Activated CD4-positive, alpha-beta T cell treated with anti-CD3 and anti-CD28 coated beads, Interleukin-2, amount 10 ng/mL, durations not matched to agents 7 days and 5 days (primary cell): ENCODE measurements around the gene FGGY. TPM values are rescaled to one million over a fixed set of nuclear protein-coding genes. Genes with fewer than 3 reads are reported as not detected.

Source experiments
- CTCF ChIA-PET: fragments of 350-600 bp; sonication (Branson Sonifier 250); formaldehyde crosslinking; loops from one replicate; lab custom pipeline; 2021; ENCODE audit warnings: antibody characterized with exemption; lab: Charles Lee
- POLR2A ChIA-PET: fragments of 350-600 bp; sonication (Branson Sonifier 250); formaldehyde crosslinking; loops from one replicate; lab custom pipeline; 2021; ENCODE audit warnings: antibody characterized with exemption; lab: Charles Lee
- DNase-seq: peaks from one replicate; pipeline ENCODE4 v3.0.0-alpha.2; 2020
- H3K27ac Mint-ChIP-seq: one replicate; pipeline ENCODE4 v1.8.0; 2021; ENCODE audit warnings: mild to moderate bottlenecking, moderate library complexity, mixed read lengths
- H3K27me3 Mint-ChIP-seq: one replicate; pipeline ENCODE4 v1.8.0; 2021; ENCODE audit warnings: mixed read lengths
- H3K36me3 Mint-ChIP-seq: one replicate; pipeline ENCODE4 v1.8.0; 2021; ENCODE audit warnings: low read depth, mixed read lengths
- H3K4me1 Mint-ChIP-seq: one replicate; pipeline ENCODE4 v1.8.0; 2021; ENCODE audit warnings: mixed read lengths
- H3K4me3 Mint-ChIP-seq: one replicate; pipeline ENCODE4 v1.8.0; 2021; ENCODE audit warnings: mild to moderate bottlenecking, moderate library complexity, mixed read lengths
- H3K9me3 Mint-ChIP-seq: one replicate; pipeline ENCODE4 v1.8.0; 2021; ENCODE audit warnings: mixed read lengths
- total RNA-seq, 2 experiments: library from RNA; stranded (reverse); gene quantifications; one replicate each; pipeline ENCODE4 v1.2.3, GENCODE V29; 2021

Gene FGGY
- total RNA-seq, 2 experiments from 2014 or later, result 3.3 to 5.5 TPM

DNA sequence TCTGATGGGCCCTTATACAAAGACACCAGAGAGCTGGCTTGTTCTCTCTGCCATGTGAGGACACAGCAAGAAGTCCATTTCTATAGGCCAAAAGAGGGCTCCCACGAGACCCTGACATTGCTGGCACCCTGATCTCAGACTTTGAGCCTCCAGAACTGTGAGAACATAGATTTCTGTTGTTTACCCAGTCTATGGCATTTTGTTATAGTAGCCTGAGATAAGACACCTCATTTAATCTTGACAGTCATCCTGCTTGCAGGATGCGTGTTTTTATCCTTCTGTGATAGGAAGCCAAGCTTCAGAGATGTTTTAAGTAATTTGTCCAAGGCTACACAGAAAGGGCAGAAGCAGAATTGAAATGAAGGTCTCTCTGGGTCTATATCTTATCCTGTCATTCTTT is 379.0 kb downstream of the FGGY start:
- POLR2A ChIA-PET, result no interaction called here
- H3K27me3 Mint-ChIP-seq, result no peaks in the 10 kb centered on the region

DNA sequence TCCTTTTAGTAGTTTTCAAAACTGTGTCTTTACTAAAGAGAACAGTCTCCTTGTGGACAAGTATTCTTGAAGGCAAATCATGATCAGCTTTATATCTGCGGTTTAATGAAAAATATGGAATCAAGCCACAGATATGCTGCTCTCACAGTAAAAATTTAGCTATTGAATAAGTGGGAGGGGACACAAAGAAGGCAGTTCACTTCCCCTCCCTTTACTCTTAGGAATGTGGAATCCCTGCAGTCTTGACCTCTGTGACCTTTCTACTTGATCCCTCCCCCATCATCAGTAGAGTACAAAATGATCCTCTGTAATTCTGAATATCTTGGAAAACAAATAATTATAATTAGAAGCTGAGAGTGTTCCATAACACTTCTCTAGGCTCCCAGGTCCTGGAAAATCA is 381.1 kb downstream of the FGGY start:
- ChIA-PET CTCF (no interaction called here), POLR2A (no interaction called here)
- Mint-ChIP-seq H3K27me3 (no peaks in the 10 kb centered on the region), H3K36me3 (no peaks in the 10 kb centered on the region), H3K27ac (no peak overlapping the region), H3K4me3 (no peak overlapping the region), H3K9me3 (no peaks in the 10 kb centered on the region), H3K4me1 (peaks cover 4% of the 10 kb centered on the region)
- DNase-seq, result no peak

More for the DNA sequence above, 379.0 kb downstream of the FGGY start:
- Mint-ChIP-seq H3K36me3 (no peaks in the 10 kb centered on the region), H3K4me1 (peaks cover 4% of the 10 kb centered on the region), H3K27ac (no peak overlapping the region), H3K9me3 (no peaks in the 10 kb centered on the region), H3K4me3 (no peak overlapping the region)
- no peak for DNase-seq
- CTCF ChIA-PET, result interaction anchor here (0.9 to 1.4 kb wide), 2 partner anchors 9 to 23 kb away, joined by 3 read pairs; no protein-coding TSS in a partner anchor

GRCh38 chr1:59678493-59679228 is 381.8 kb downstream of the FGGY start:
- no peak overlapping the region for H3K27ac Mint-ChIP-seq
- peaks cover 4% of the 10 kb centered on the region for H3K4me1 Mint-ChIP-seq
- no peak overlapping the region for H3K4me3 Mint-ChIP-seq
- H3K36me3 Mint-ChIP-seq, result no peaks in the 10 kb centered on the region
- H3K9me3 Mint-ChIP-seq, result no peaks in the 10 kb centered on the region
- no peaks in the 10 kb centered on the region for H3K27me3 Mint-ChIP-seq
- ChIA-PET POLR2A (no interaction called here), CTCF (interaction anchor here (1.1 kb wide), 1 partner anchor 8 kb away, joined by 4 read pairs; no protein-coding TSS in a partner anchor)
- DNase-seq, result no peak

DNA sequence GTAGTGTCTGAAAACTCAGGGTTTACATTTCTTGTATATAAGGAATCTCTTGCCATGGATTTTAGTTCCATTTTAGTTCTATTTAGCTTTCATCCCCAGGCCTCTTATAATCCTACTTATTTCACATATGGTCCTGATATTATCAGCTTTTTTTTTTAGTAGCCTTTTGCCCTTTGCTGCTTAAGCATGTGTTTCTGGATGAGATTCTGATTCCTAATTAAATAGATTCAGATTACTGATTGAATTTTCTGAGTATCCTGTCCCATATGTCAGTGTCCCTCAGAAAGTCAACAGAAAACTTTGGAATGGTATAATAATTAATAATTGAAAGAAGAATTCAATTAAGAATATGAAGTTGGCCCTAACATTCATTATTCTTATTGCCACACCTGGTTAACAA is 383.1 kb downstream of the FGGY start:
- no peak overlapping the region for H3K4me3 Mint-ChIP-seq
- no peak for DNase-seq
- H3K27ac Mint-ChIP-seq, result no peak overlapping the region
- H3K9me3 Mint-ChIP-seq, result no peaks in the 10 kb centered on the region
- H3K36me3 Mint-ChIP-seq, result no peaks in the 10 kb centered on the region
- CTCF ChIA-PET, result interaction anchor here (1.1 kb wide), 1 partner anchor 10 kb away, joined by 4 read pairs; no protein-coding TSS in a partner anchor
- no peaks in the 10 kb centered on the region for H3K4me1 Mint-ChIP-seq
- H3K27me3 Mint-ChIP-seq, result no peaks in the 10 kb centered on the region
- POLR2A ChIA-PET, result no interaction called here

- Mint-ChIP-seq H3K9me3 (no peaks in the 10 kb centered on the region), H3K27ac (no peak overlapping the region), H3K4me1 (no peaks in the 10 kb centered on the region), H3K36me3 (no peaks in the 10 kb centered on the region), H3K27me3 (no peaks in the 10 kb centered on the region), H3K4me3 (no peak overlapping the region)
- no peak for DNase-seq
- ChIA-PET CTCF (interaction anchor here (0.8 kb wide), 1 partner anchor 589 kb away, joined by 3 read pairs; no protein-coding TSS in a partner anchor), POLR2A (no interaction called here)
These were observed 385.6 kb downstream of the FGGY start for GRCh38 chr1:59682396-59683080.

- Mint-ChIP-seq H3K27ac (no peak overlapping the region), H3K4me3 (no peak overlapping the region), H3K36me3 (no peaks in the 10 kb centered on the region), H3K9me3 (no peaks in the 10 kb centered on the region), H3K27me3 (no peaks in the 10 kb centered on the region), H3K4me1 (no peaks in the 10 kb centered on the region)
- DNase-seq, result no peak
- ChIA-PET CTCF (no interaction called here), POLR2A (no interaction called here)
These were observed 386.3 kb downstream of the FGGY start for GRCh38 chr1:59683197-59683596.

DNA sequence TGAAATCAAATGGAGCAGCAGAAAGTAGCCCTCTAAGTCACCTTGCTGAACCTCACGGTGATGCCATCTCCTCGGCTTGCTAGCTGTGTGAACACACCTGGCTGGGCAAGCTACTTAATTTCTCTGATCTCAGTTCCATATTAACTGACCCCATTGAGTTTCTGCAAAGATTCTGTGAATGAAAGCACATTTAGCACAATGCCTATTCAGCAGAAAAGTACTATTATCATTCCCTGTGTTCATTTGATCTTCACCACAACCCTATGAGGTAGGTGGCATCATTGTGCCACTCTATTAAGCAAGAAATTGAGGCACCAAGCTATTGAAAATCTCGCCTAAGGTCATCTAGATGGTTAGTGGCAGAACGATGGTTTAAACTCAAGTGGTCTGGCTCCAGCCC is 387.8 kb downstream of the FGGY start:
- ChIA-PET POLR2A (no interaction called here), CTCF (interaction anchor here (1.0 to 2.3 kb wide), 2 partner anchors 8 to 14 kb away, joined by 3 to 9 read pairs; no protein-coding TSS in a partner anchor)
- H3K36me3 Mint-ChIP-seq, result no peaks in the 10 kb centered on the region
- no peaks in the 10 kb centered on the region for H3K27me3 Mint-ChIP-seq
- DNase-seq, result no peak
- no peaks in the 10 kb centered on the region for H3K9me3 Mint-ChIP-seq
- H3K4me3 Mint-ChIP-seq, result no peak overlapping the region
- H3K4me1 Mint-ChIP-seq, result no peaks in the 10 kb centered on the region
- H3K27ac Mint-ChIP-seq, result no peak overlapping the region

GRCh38 chr1:59685101-59685500 is 388.2 kb downstream of the FGGY start:
- no peaks in the 10 kb centered on the region for H3K9me3 Mint-ChIP-seq
- DNase-seq, result no peak
- H3K4me1 Mint-ChIP-seq, result no peaks in the 10 kb centered on the region
- H3K4me3 Mint-ChIP-seq, result no peak overlapping the region
- CTCF ChIA-PET, result interaction anchor here (1.0 to 2.3 kb wide), 2 partner anchors 9 to 14 kb away, joined by 3 to 9 read pairs; no protein-coding TSS in a partner anchor
- POLR2A ChIA-PET, result no interaction called here
- no peak overlapping the region for H3K27ac Mint-ChIP-seq
- H3K36me3 Mint-ChIP-seq, result no peaks in the 10 kb centered on the region
- no peaks in the 10 kb centered on the region for H3K27me3 Mint-ChIP-seq

GRCh38 chr1:59685666-59686065 is 388.8 kb downstream of the FGGY start:
- CTCF ChIA-PET, result interaction anchor here (1.0 to 2.3 kb wide), 2 partner anchors 9 to 13 kb away, joined by 3 to 9 read pairs; no protein-coding TSS in a partner anchor
- no peak for DNase-seq
- no peak overlapping the region for H3K4me3 Mint-ChIP-seq
- no peaks in the 10 kb centered on the region for H3K9me3 Mint-ChIP-seq
- H3K36me3 Mint-ChIP-seq, result no peaks in the 10 kb centered on the region
- POLR2A ChIA-PET, result no interaction called here
- H3K4me1 Mint-ChIP-seq, result no peaks in the 10 kb centered on the region
- H3K27ac Mint-ChIP-seq, result no peak overlapping the region
- H3K27me3 Mint-ChIP-seq, result no peaks in the 10 kb centered on the region

DNA sequence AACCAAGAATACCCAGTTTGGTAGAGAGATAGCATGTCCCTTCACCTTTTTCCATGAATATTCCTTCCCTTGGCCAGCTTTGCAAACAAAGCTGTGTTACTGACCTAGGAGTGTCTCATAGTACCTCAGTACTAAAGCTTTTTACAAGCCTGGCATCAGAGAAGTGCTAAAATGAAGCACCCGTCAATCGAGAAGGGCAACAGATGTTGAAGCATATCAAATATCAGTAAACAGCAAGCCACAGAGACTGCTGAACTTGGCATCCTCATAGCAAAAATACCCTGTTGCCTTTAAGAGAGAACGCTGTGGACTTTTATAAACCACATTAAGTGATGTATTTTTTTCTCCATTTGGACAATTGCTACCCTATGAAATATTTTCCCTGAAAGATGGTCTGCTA is 389.3 kb downstream of the FGGY start:
- CTCF ChIA-PET, result interaction anchor here (2.3 kb wide), 1 partner anchor 13 kb away, joined by 9 read pairs; no protein-coding TSS in a partner anchor
- H3K4me1 Mint-ChIP-seq, result no peaks in the 10 kb centered on the region
- no peak for DNase-seq
- no peaks in the 10 kb centered on the region for H3K36me3 Mint-ChIP-seq
- no peak overlapping the region for H3K27ac Mint-ChIP-seq
- H3K4me3 Mint-ChIP-seq, result no peak overlapping the region
- H3K27me3 Mint-ChIP-seq, result no peaks in the 10 kb centered on the region
- H3K9me3 Mint-ChIP-seq, result no peaks in the 10 kb centered on the region
- POLR2A ChIA-PET, result no interaction called here

- no peaks in the 10 kb centered on the region for H3K27me3 Mint-ChIP-seq
- H3K27ac Mint-ChIP-seq, result no peak overlapping the region
- ChIA-PET CTCF (no interaction called here), POLR2A (no interaction called here)
- H3K9me3 Mint-ChIP-seq, result no peaks in the 10 kb centered on the region
- H3K4me1 Mint-ChIP-seq, result no peaks in the 10 kb centered on the region
- H3K36me3 Mint-ChIP-seq, result no peaks in the 10 kb centered on the region
- no peak for DNase-seq
- H3K4me3 Mint-ChIP-seq, result no peak overlapping the region
These were observed 389.7 kb downstream of the FGGY start for GRCh38 chr1:59686574-59686973.

- no peak overlapping the region for H3K4me3 Mint-ChIP-seq
- POLR2A ChIA-PET, result no interaction called here
- no peaks in the 10 kb centered on the region for H3K36me3 Mint-ChIP-seq
- H3K9me3 Mint-ChIP-seq, result no peaks in the 10 kb centered on the region
- no peaks in the 10 kb centered on the region for H3K27me3 Mint-ChIP-seq
- DNase-seq, result no peak
- no peak overlapping the region for H3K27ac Mint-ChIP-seq
- H3K4me1 Mint-ChIP-seq, result no peaks in the 10 kb centered on the region
- CTCF ChIA-PET, result no interaction called here
These were observed 390.2 kb downstream of the FGGY start for GRCh38 chr1:59687081-59687480.

- H3K27ac Mint-ChIP-seq, result no peak overlapping the region
- H3K9me3 Mint-ChIP-seq, result no peaks in the 10 kb centered on the region
- CTCF ChIA-PET, result no interaction called here
- no peaks in the 10 kb centered on the region for H3K36me3 Mint-ChIP-seq
- no peaks in the 10 kb centered on the region for H3K27me3 Mint-ChIP-seq
- POLR2A ChIA-PET, result no interaction called here
- H3K4me1 Mint-ChIP-seq, result no peaks in the 10 kb centered on the region
- no peak for DNase-seq
- H3K4me3 Mint-ChIP-seq, result no peak overlapping the region
These were observed 392.1 kb downstream of the FGGY start for GRCh38 chr1:59688976-59689375.
